Adrenal gland (tissue), 12 donors: ENCODE data around the gene PRDM11. TPM values are rescaled to one million over a fixed set of nuclear protein-coding genes. Genes with fewer than 3 reads are reported as not detected.

ENCODE experiments used
- DNase-seq, 7 donors: peaks; one replicate each; pipeline ENCODE4 v3.0.0-alpha.2; 2019 to 2020
- H3K27ac ChIP-seq, 5 donors: fragments of 200-600 bp; sonication (generic) in 4 of 5; 1 replicate in 3 of 5; 2 replicates in 2 of 5; pipeline versions ENCODE4 v1.5.1 to v1.8.0; 2016 to 2020; ENCODE audit warnings: mild to moderate bottlenecking in 1 of 5
- H3K27me3 ChIP-seq: fragments of 200-600 bp; 2 replicates; pipeline ENCODE4 v1.8.0; 2021
- H3K36me3 ChIP-seq, 2 donors: fragments of 200-600 bp; replicated peaks in 1 of 2; 1 replicate in 1 of 2; 2 replicates in 1 of 2; pipeline versions ENCODE4 v1.5.1 to v1.8.0; 2018 to 2022
- H3K4me1 ChIP-seq, 2 donors: fragments of 200-600 bp; replicated peaks in 1 of 2; 1 replicate in 1 of 2; 2 replicates in 1 of 2; pipeline versions ENCODE4 v1.5.1 to v1.8.0; 2018 to 2021
- H3K4me3 ChIP-seq, 4 donors: fragments of 200-600 bp; sonication (generic) in 3 of 4; one replicate each; pipeline ENCODE4 v1.5.1; 2016 to 2018
- H3K9me3 ChIP-seq, 3 donors: fragments of 200-600 bp; sonication (generic) in 1 of 3; replicated peaks in 1 of 3; 1 replicate in 2 of 3; 2 replicates in 1 of 3; pipeline versions ENCODE4 v1.5.1 to v1.8.0; 2016 to 2021
- CTCF ChIP-seq, 6 experiments: fragments of 450-650 bp in 4 of 6; fragments of 200-600 bp in 2 of 6; sonication (generic) in 1 of 6; IDR thresholded peaks; 1 replicate in 5 of 6; 2 replicates in 1 of 6; pipeline versions ENCODE4 v1.5.1 to v1.8.0; 2016 to 2021; ENCODE audit warnings: antibody characterized with exemption in 6 of 6, mild to moderate bottlenecking in 2 of 6, moderate library complexity in 1 of 6
- POLR2A ChIP-seq, 2 donors: fragments of 450-650 bp; IDR thresholded peaks; one replicate each; pipeline ENCODE4 v1.6.1; 2017; ENCODE audit warnings: antibody characterized with exemption in 2 of 2, mild to moderate bottlenecking in 2 of 2, moderate library complexity in 1 of 2
- WGBS, 4 donors: extraction: QIAGEN DNeasy Blood & Tissue Kit in 2 of 4; methylation state at CpG; one replicate each; pipeline versions ENCODE4 v1.1.5 to v1.1.7; 2013 to 2017; 5-methylcytosine and 5-hydroxymethylcytosine counted together
- intact Hi-C, 2 donors: fragments of 100-400 bp; cut with DNase I; formaldehyde crosslinking; loops; one replicate each; pipeline versions ENCODE4 v1.14.1 to v1.15.0; 2022 to 2023
- polyA plus RNA-seq, 3 donors: library from polyadenylated mRNA; stranded (reverse); fragments of 200-250 nt in 2 of 3; fragments of 350-450 nt in 1 of 3; fragmentation: Illumina TruSeq in 1 of 3; extraction: RNeasy Lipid Tissue Mini Kit (QIAGEN cat#74804) in 1 of 3; gene quantifications; one replicate each; pipeline ENCODE4 v1.2.3, GENCODE V29; 2013 to 2014
- total RNA-seq, 9 donors: library from RNA; depleted of rRNA in 4 of 9; stranded (reverse); fragments of >200 nt in 4 of 9; fragments of 120-200 nt in 1 of 9; fragmentation: NEBNext Ultra II Directional in 1 of 9; extraction: Animal tissue kit (Norgen Biotek cat#: 25700) in 1 of 9; gene quantifications; one replicate each; pipeline versions ENCODE4 v1.1.0 to v1.2.4, GENCODE V29; 2013 to 2023
- donor health status: healthy with polysubstance abuse.
- donor health status: Bipolar disorder and iron deficiency.
- donor health status: DM: yes; HTN: yes; CAD: no.
- donor health status: DM: no; HTN: no; CAD: no.
- donor health status: DM: no; HTN: no; CAD: no.
- donor health status: DM: yes; HTN: yes; CAD: no.

Gene PRDM11
- total and polyA plus RNA-seq, 12 donors = 3.3 to 16.9 (median 11.9) TPM

DNA sequence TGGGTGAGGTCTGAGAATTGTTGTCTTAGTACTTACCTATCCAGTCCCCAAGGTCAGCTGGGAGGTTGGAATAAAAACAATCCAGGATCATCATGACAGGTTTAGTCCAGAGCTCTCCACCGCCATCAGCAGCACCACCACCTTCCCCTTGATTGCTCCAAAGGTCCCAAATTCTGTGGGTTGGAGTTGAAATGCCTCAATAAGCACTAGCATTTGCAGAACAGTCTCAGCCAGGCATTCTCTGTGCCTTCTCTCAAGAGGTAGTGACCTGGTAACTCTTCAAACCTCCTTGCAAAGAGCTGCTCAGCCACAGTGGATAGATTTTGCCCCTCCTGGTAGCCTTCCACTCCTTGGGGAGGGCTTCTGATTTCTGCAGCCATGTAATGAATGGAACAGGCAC, 69.6 kb downstream of the PRDM11 start:
- WGBS, 4 donors = 94 to 100% (median 98%) methylated on average over 1 of the region's 1 CpG
- Histone ChIP-seq H3K36me3 (peaks cover 0 to 14% of the 10 kb centered on the region in 2 donors), H3K27ac (peak overlapping the region in 1 of 5 donors; percentile 16), H3K4me3 (no peak overlapping the region), H3K27me3 (no peaks in the 10 kb centered on the region), H3K9me3 (no peaks in the 10 kb centered on the region), H3K4me1 (peaks cover 0 to under 1% of the 10 kb centered on the region in 2 donors)
- TF ChIP-seq CTCF (IDR thresholded peaks at IDR 0.05) (no peak), POLR2A (IDR thresholded peaks at IDR 0.05) (no peak)
- no peak for DNase-seq
- intact Hi-C loops = no loop called here

DNA sequence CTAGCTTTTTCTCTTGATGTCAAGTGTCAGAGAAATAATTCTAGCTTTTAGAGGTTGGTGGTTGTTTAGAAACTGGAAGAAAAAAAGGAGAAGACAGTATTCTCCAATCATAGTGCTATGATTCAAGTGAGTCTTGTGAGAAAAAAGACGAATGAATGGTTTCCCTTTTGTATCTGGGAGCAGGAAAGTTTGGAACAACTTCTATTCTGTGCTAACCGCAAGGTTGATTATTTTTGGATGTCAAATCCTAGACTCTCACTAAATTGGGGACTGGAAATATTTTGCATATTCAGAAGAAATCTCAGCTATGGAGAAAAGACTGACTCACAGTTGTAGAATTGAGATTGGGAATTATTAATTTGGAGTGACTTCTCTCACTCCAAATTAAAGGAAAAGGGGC, 70.5 kb downstream of the PRDM11 start:
- no peak for TF ChIP-seq POLR2A (IDR thresholded peaks at IDR 0.05)
- no peak for TF ChIP-seq CTCF (IDR thresholded peaks at IDR 0.05)
- H3K4me1 ChIP-seq = no peaks in the 10 kb centered on the region
- no peaks in the 10 kb centered on the region for H3K27me3 ChIP-seq
- H3K27ac ChIP-seq = no peak overlapping the region
- H3K36me3 ChIP-seq = peaks cover 0 to 14% of the 10 kb centered on the region in 2 donors
- H3K9me3 ChIP-seq = no peaks in the 10 kb centered on the region
- H3K4me3 ChIP-seq = no peak overlapping the region
- DNase-seq = no peak
- intact Hi-C loops = no loop called here
- WGBS, 4 donors = 69 to 73% (median 72%) methylated on average over 2 of the region's 2 CpGs

DNA sequence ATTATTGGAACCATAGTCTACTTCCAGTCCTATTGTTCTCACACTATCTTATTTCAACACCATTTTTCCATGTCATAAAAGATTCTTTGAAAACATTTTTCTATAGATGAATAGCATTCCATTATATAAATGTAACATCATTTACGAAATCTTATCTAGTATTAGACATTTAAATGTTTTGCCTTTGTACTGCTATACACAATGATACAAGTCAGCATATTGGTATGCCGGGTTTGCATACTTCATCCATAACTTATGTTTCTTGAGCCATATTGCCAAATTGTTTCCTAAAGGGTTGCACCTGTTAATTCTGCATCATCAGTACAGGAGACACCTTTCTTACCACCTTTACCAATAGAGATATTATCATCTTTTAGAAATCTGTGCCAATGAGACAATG, 71.6 kb downstream of the PRDM11 start:
- TF ChIP-seq POLR2A (IDR thresholded peaks at IDR 0.05) = no peak
- intact Hi-C loops = no loop called here
- Histone ChIP-seq H3K4me1 (no peaks in the 10 kb centered on the region), H3K27me3 (no peaks in the 10 kb centered on the region), H3K9me3 (no peaks in the 10 kb centered on the region), H3K27ac (no peak overlapping the region), H3K36me3 (peaks cover 0 to 6% of the 10 kb centered on the region in 2 donors), H3K4me3 (no peak overlapping the region)
- DNase-seq = no peak
- 92 to 98% (median 93%) methylated on average over 2 of the region's 2 CpGs for WGBS, 4 donors

- DNase-seq = no peak
- H3K27ac ChIP-seq = no peak overlapping the region
- H3K4me3 ChIP-seq = no peak overlapping the region
- no peaks in the 10 kb centered on the region for H3K27me3 ChIP-seq
- 92 to 98% (median 94%) methylated on average over 4 of the region's 4 CpGs for WGBS, 4 donors
- H3K9me3 ChIP-seq = no peaks in the 10 kb centered on the region
- TF ChIP-seq CTCF (IDR thresholded peaks at IDR 0.05) (no peak), POLR2A (IDR thresholded peaks at IDR 0.05) (no peak)
- no peaks in the 10 kb centered on the region for H3K4me1 ChIP-seq
- peaks cover 0 to under 1% of the 10 kb centered on the region in 2 donors for H3K36me3 ChIP-seq
- intact Hi-C loops = no loop called here
Measured at GRCh38 chr11:45218705-45219104, 72.3 kb downstream of the PRDM11 start.

- H3K4me1 ChIP-seq = no peaks in the 10 kb centered on the region
- intact Hi-C loops = no loop called here
- no peak overlapping the region for H3K4me3 ChIP-seq
- 94 to 96% (median 95%) methylated on average over 4 to 18 of the region's 18 CpGs for WGBS, 4 donors
- DNase-seq = no peak
- H3K27ac ChIP-seq = no peak overlapping the region
- H3K27me3 ChIP-seq = no peaks in the 10 kb centered on the region
- H3K9me3 ChIP-seq = no peaks in the 10 kb centered on the region
- TF ChIP-seq CTCF (IDR thresholded peaks at IDR 0.05) (no peak), POLR2A (IDR thresholded peaks at IDR 0.05) (no peak)
- H3K36me3 ChIP-seq = no peaks in the 10 kb centered on the region
Measured at GRCh38 chr11:45219411-45219810, 73.0 kb downstream of the PRDM11 start.
